Thyroid gland (tissue), 4 donors: ENCODE measurements around the gene CHTF18. TPM values are rescaled to one million over a fixed set of nuclear protein-coding genes. Genes with fewer than 3 reads are reported as not detected.

ENCODE experiments used
- DNase-seq, 2 donors: peaks; one replicate each; pipeline ENCODE4 v3.0.0-alpha.2; 2019
- H3K27ac ChIP-seq, 3 donors: fragments of 200-600 bp; sonication (generic); 1 replicate in 2 of 3; 2 replicates in 1 of 3; pipeline ENCODE4 v1.5.1; 2016 to 2019; ENCODE audit warnings: mild to moderate bottlenecking in 1 of 3, moderate library complexity in 1 of 3
- H3K27me3 ChIP-seq: fragments of 200-600 bp; sonication (generic); one replicate; pipeline ENCODE4 v1.5.1; 2019
- H3K36me3 ChIP-seq, 2 donors: fragments of 200-600 bp; sonication (generic); one replicate each; pipeline ENCODE4 v1.5.1; 2016 to 2019
- H3K4me1 ChIP-seq, 2 donors: fragments of 200-600 bp; sonication (generic); one replicate each; pipeline ENCODE4 v1.5.1; 2017 to 2019
- H3K4me3 ChIP-seq, 3 donors: fragments of 200-600 bp; sonication (generic); replicated peaks in 1 of 3; 1 replicate in 2 of 3; 2 replicates in 1 of 3; pipeline ENCODE4 v1.5.1; 2016; ENCODE audit warnings: mild to moderate bottlenecking in 1 of 3
- H3K9me3 ChIP-seq: fragments of 200-600 bp; sonication (generic); one replicate; pipeline ENCODE4 v1.5.1; 2017
- POLR2A ChIP-seq, 2 donors: fragments of 450-650 bp; IDR thresholded peaks; one replicate each; pipeline ENCODE4 v1.6.1; 2017; ENCODE audit warnings: antibody characterized with exemption in 2 of 2, mild to moderate bottlenecking in 2 of 2, moderate library complexity in 1 of 2
- WGBS, 2 donors: methylation state at CpG; one replicate each; pipeline ENCODE4 v1.1.5; 2017; 5-methylcytosine and 5-hydroxymethylcytosine counted together
- intact Hi-C: fragments of 100-400 bp; cut with DNase I; formaldehyde crosslinking; loops from one replicate; pipeline ENCODE4 v1.15.1; 2023
- total RNA-seq, 4 donors: library from RNA; depleted of rRNA; stranded (reverse); fragments of >200 nt; gene quantifications; one replicate each; pipeline ENCODE4 v1.2.3, GENCODE V29; 2016
- TF ChIP-seq, protein P1 (sequence below), 6 experiments: fragments of 200-600 bp in 3 of 6; fragments of 450-650 bp in 3 of 6; sonication (generic) in 3 of 6; IDR thresholded peaks; one replicate each; pipeline ENCODE4 v1.5.1; 2016 to 2019; ENCODE audit warnings: antibody characterized with exemption in 6 of 6, mild to moderate bottlenecking in 2 of 6, inconsistent platforms in 1 of 6, moderate library complexity in 1 of 6

Gene CHTF18
- total RNA-seq, 4 donors from 2014 or later: 10.1 to 14.6 (median 11.7) TPM

DNA sequence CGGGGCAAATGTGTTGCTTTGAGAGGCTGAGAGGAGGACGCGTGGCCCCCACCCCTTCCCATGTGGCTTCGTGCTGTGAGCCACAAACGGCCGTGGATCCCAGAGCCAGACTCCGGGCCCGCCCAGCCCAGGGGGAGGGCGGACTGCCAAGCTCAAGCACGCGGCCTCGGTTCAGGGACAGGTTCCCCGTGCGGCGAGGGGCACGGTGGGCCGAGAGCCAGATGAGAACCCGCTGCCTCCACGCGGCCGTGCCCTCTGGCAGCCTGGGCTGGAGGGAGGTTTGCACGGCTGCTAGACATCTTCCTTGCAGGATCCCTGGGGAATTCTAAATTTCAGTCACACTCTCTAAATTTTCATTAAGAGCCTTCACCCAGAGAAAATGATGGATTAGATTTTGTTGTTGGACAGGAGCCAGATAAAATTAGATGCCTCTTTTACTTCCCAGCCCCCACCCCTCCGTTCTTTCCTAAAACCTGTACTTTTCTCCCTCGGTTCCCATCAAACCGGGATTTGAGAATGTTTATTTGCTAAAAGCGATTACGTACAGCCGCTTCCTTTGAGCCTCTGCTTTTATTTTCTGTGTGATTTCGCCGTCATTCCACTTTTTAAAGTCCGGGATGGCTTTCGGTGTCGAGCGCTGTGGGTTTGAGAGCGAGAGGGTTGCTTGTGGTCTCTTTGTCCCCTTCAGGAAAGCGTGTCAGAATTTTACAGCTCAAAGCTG, 37.1 kb downstream of the CHTF18 start:
- Histone ChIP-seq H3K27ac (no peak overlapping the region), H3K36me3 (no peaks in the 10 kb centered on the region), H3K9me3 (no peaks in the 10 kb centered on the region), H3K27me3 (no peaks in the 10 kb centered on the region), H3K4me1 (no peaks in the 10 kb centered on the region), H3K4me3 (no peak overlapping the region)
- no peak for TF ChIP-seq POLR2A (IDR thresholded peaks at IDR 0.05)
- TF ChIP-seq, protein P1, sequence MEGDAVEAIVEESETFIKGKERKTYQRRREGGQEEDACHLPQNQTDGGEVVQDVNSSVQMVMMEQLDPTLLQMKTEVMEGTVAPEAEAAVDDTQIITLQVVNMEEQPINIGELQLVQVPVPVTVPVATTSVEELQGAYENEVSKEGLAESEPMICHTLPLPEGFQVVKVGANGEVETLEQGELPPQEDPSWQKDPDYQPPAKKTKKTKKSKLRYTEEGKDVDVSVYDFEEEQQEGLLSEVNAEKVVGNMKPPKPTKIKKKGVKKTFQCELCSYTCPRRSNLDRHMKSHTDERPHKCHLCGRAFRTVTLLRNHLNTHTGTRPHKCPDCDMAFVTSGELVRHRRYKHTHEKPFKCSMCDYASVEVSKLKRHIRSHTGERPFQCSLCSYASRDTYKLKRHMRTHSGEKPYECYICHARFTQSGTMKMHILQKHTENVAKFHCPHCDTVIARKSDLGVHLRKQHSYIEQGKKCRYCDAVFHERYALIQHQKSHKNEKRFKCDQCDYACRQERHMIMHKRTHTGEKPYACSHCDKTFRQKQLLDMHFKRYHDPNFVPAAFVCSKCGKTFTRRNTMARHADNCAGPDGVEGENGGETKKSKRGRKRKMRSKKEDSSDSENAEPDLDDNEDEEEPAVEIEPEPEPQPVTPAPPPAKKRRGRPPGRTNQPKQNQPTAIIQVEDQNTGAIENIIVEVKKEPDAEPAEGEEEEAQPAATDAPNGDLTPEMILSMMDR (IDR thresholded peaks at IDR 0.05): no peak
- intact Hi-C loops: no loop called here
- DNase-seq: no peak
- 53 to 54% methylated on average over 25 to 26 of the region's 36 CpGs for WGBS, 2 donors

DNA sequence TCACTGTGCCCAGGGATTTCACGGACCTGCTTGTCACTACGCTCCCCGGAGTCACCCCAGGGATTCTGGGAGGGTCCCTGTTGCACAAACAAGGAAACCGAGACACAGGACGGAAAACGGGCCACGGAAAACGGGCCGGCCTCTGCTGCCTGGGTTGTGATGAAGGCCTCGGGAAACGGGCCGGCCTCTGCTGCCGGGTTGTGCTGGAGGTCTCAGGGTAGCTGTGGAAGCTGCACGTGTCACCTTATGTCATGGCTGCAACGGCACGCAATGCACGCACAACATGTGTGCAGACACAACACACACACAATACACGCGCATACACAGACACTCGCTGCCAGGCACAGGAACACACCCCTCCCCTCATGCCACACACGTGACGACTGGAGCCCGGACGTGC, 39.1 kb downstream of the CHTF18 start:
- H3K9me3 ChIP-seq: no peaks in the 10 kb centered on the region
- TF ChIP-seq, protein P1 (IDR thresholded peaks at IDR 0.05): no peak
- no peak for TF ChIP-seq POLR2A (IDR thresholded peaks at IDR 0.05)
- no peak for DNase-seq
- H3K27me3 ChIP-seq: no peaks in the 10 kb centered on the region
- no peaks in the 10 kb centered on the region for H3K4me1 ChIP-seq
- no peak overlapping the region for H3K4me3 ChIP-seq
- H3K27ac ChIP-seq: no peak overlapping the region
- intact Hi-C loops: no loop called here
- H3K36me3 ChIP-seq: no peaks in the 10 kb centered on the region
- WGBS, 2 donors: 85 to 88% methylated on average over 21 to 24 of the region's 24 CpGs

DNA sequence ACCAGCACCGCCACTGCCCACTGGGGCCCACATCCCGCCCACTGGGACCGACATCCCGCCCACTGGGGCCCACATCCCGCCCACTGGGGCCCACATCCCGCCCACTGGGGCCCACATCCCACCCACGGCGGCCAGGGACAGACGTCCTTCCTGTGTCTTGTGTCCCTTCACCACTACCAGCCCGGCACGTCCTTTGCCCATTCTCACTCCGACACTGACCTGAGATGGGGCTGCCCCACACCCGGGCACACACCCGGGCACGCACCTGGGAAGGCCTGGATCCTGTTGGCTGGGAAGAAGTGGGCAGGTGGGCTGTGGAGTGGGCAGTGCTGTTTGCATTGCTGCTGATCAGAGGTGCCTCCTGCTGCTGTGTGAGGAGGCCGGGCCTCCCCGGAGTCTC, 40.5 kb downstream of the CHTF18 start:
- Histone ChIP-seq H3K4me1 (no peaks in the 10 kb centered on the region), H3K27ac (no peak overlapping the region), H3K36me3 (no peaks in the 10 kb centered on the region), H3K4me3 (no peak overlapping the region), H3K9me3 (no peaks in the 10 kb centered on the region), H3K27me3 (no peaks in the 10 kb centered on the region)
- TF ChIP-seq, protein P1 (IDR thresholded peaks at IDR 0.05): no peak
- no peak for TF ChIP-seq POLR2A (IDR thresholded peaks at IDR 0.05)
- DNase-seq: no peak
- WGBS, 2 donors: 80 to 85% methylated on average over 11 to 17 of the region's 17 CpGs
- intact Hi-C loops: no loop called here

DNA sequence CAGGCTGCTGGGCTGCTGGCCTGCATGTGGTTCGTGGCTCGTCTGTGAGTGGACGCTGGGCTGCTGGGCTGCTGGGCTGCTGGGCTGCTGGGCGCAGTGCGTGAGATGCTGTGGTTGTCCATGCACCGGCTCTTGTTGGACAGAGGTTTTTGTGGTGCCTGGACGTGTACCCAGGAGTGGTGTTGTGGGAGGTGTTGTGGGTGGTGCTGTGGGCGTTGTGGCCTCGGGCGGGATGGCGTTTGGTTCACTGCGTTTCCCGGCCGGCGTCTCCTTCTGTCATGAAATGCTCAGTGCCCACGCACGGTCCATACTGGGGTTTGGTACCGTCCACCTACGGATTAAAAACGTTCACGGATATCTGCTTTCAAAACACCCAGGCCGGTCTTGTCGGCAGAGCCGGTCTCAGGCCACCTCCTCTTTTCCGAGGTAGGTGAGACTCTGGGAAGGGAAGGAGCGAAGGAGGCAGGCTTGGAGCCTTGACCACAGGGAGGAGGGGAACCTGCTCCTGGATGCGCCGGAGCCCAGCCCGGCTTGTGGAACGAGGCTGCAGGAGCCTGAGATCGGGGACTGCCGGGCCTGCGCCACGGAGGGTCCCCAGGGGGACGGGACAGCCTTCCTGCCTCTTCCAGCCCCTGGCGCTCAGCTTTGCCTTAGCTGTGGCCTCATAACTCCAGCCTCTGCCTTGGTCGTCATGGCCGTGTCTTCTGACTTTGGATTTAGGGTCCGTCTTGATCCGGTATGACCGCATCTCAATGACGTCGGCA, 41.9 kb downstream of the CHTF18 start:
- 85 to 87% methylated on average over 37 to 38 of the region's 43 CpGs for WGBS, 2 donors
- intact Hi-C loops: no loop called here
- no peak for DNase-seq

More for the DNA sequence above, 41.9 kb downstream of the CHTF18 start:
- no peak overlapping the region for H3K27ac ChIP-seq
- H3K4me1 ChIP-seq: no peaks in the 10 kb centered on the region
- H3K27me3 ChIP-seq: no peaks in the 10 kb centered on the region
- H3K36me3 ChIP-seq: no peaks in the 10 kb centered on the region
- TF ChIP-seq, protein P1 (IDR thresholded peaks at IDR 0.05): no peak
- no peak for TF ChIP-seq POLR2A (IDR thresholded peaks at IDR 0.05)
- no peak overlapping the region for H3K4me3 ChIP-seq
- H3K9me3 ChIP-seq: no peaks in the 10 kb centered on the region
